ENCODE results near the gene CDH4. TPM values are rescaled to one million over a fixed set of nuclear protein-coding genes. Genes with fewer than 3 reads are reported as not detected.

CDH4 gene
- total and polyA plus RNA-seq, 2 of the 4 experiments (the other 2 are of a cell fraction), result 1.6 to 3.5 TPM

GRCh38 chr20:61373956-61374545 is 122.0 kb downstream of the CDH4 start:
- Histone ChIP-seq H4K5ac (ENCODE audit: low read depth, low read length) (no peak overlapping the region), H3K4ac (ENCODE audit: low read depth, low read length) (no peak overlapping the region), H3K27ac (ENCODE audit: insufficient read depth, low read length) (no peak overlapping the region), H2BK15ac (ENCODE audit: low read depth, low read length) (no peak overlapping the region), H3K14ac (replicated peaks; ENCODE audit: low read depth, low read length) (no peak overlapping the region), H3K4me1 (ENCODE audit: control insufficient read depth, insufficient read depth, low read length) (peaks cover 5% of the 10 kb centered on the region; the same call in 1 of the 2 replicates), H3K23ac (ENCODE audit: low read depth, low read length) (no peak overlapping the region), H3K4me2 (ENCODE audit: low read depth, low read length) (no peak overlapping the region), H2AFZ (replicated peaks; ENCODE audit: low read length, poor library complexity) (peak overlapping the region; percentile 17), H2BK5ac (ENCODE audit: low read depth, low read length, poor library complexity, severe bottlenecking) (no peak overlapping the region), H3K9ac (ENCODE audit: low read depth, low read length) (no peak overlapping the region), H3K9me1 (ENCODE audit: insufficient read depth, low read length) (no peaks in the 10 kb centered on the region), H3K18ac (ENCODE audit: low read depth, low read length) (no peak overlapping the region), H3K4me3 (ENCODE audit: insufficient read depth, low read depth, low read length) (no peak overlapping the region), H2AK5ac (ENCODE audit: low read depth, low read length) (no peak overlapping the region), H4K20me1 (ENCODE audit: insufficient read depth, low read length) (no peaks in the 10 kb centered on the region; the same call in 1 of the 2 replicates), H2BK120ac (ENCODE audit: low read depth, low read length) (no peak overlapping the region), H3K79me1 (ENCODE audit: low read depth in 1 of 2, low read length in 2 of 2) (peaks cover 3 to 9% of the 10 kb centered on the region in 2 experiments; a peak in 3 of 4 replicates), H2BK20ac (ENCODE audit: low read depth, low read length) (no peak overlapping the region), H4K91ac (ENCODE audit: insufficient read depth, low read depth, low read length) (no peak overlapping the region), H4K8ac (ENCODE audit: low read depth in 2 of 2, low read length in 2 of 2) (no peak overlapping the region), H3K27me3 (ENCODE audit: control insufficient read depth, insufficient read depth, low read length) (no peaks in the 10 kb centered on the region), H3K36me3 (ENCODE audit: control insufficient read depth, insufficient read depth, low read length) (no peaks in the 10 kb centered on the region), H2AK9ac (replicated peaks; ENCODE audit: low read depth, low read length, poor library complexity) (no peak overlapping the region), H3K9me3 (ENCODE audit: control insufficient read depth, insufficient read depth, low read length) (peaks cover 6% of the 10 kb centered on the region; the same call in 1 of the 2 replicates), H3K56ac (ENCODE audit: extremely low read depth, insufficient read depth, low read length) (no peak overlapping the region)
- no peak for DNase-seq
- no peak for ATAC-seq (ENCODE audit: low read depth)
- in situ Hi-C loops (cut with MboI; ENCODE audit: low sequenced_read_pairs) (no loop called here), dilution Hi-C loops (cut with HindIII; ENCODE audit: low sequenced_read_pairs, unreplicated experiment) (no loop called here), intact Hi-C loops (cut with micrococcal nuclease) (no loop called here)
- TF ChIP-seq CEBPB (IDR thresholded peaks at IDR 0.05; ENCODE audit: low read depth, low read length) (no peak), CHD1 (IDR thresholded peaks at IDR 0.05; ENCODE audit: low read depth, low read length) (no peak), CTCF (conservative IDR thresholded peaks at IDR 0.05; ENCODE audit: low read depth, low read length) (no peak)
- BruUV-seq (replicated peaks), result no TSS peak
- WGBS, 2 experiments (ENCODE audit: extremely low coverage in 2 of 2, insufficient read length in 1 of 2), result 90% methylated on average over 4 of the region's 19 CpGs; no CpG with 5 or more reads in 1 of the 2 experiments
- ChIA-PET CTCF (no interaction called here), POLR2A (ENCODE audit: unreplicated experiment) (no interaction called here)

Data from IMR-90 (cell line).